BE2C (cell line): ENCODE results near the gene MTG2.
A peak's percentile ranks its signal among the peaks of the same experiment; 100 is the strongest.

Source experiments
- DNase-seq: peaks from one replicate; pipeline ENCODE4 v3.0.0-alpha.2; 2020
- H3K27me3 ChIP-seq: fragments of 250-450 bp; sonication (Bioruptor Pico); 2 replicates; pipeline ENCODE4 v1.5.1; 2020; ENCODE audit warnings: mild to moderate bottlenecking
- H3K36me3 ChIP-seq: fragments of 250-450 bp; sonication (Bioruptor Pico); 2 replicates; pipeline ENCODE4 v1.5.1; 2020; ENCODE audit warnings: mild to moderate bottlenecking
- H3K4me1 ChIP-seq: fragments of 250-450 bp; sonication (Bioruptor Pico); 2 replicates; pipeline ENCODE4 v1.5.1; 2020
- H3K4me3 ChIP-seq: 2 replicates; pipeline ENCODE4 v1.5.1; 2011; ENCODE audit warnings: low read depth, low read length
- H3K9me3 ChIP-seq: fragments of 250-450 bp; sonication (Bioruptor Pico); 2 replicates; pipeline ENCODE4 v1.5.1; 2020
- CTCF ChIP-seq: IDR thresholded peaks from 2 replicates; pipeline ENCODE4 v1.5.1; 2012; ENCODE audit warnings: mild to moderate bottlenecking, low read depth, low read length

Gene MTG2

GRCh38 chr20:62164879-62165761, 17.7 kb upstream of the MTG2 start:
- Histone ChIP-seq H3K4me3 (no peak overlapping the region), H3K4me1 (peaks cover 18% of the 10 kb centered on the region), H3K36me3 (peaks cover 67% of the 10 kb centered on the region), H3K27me3 (no peaks in the 10 kb centered on the region), H3K9me3 (no peaks in the 10 kb centered on the region)
- DNase-seq: no peak
- no peak for TF ChIP-seq CTCF

- Histone ChIP-seq H3K36me3 (peaks cover 67% of the 10 kb centered on the region), H3K4me3 (no peak overlapping the region), H3K27me3 (no peaks in the 10 kb centered on the region), H3K9me3 (no peaks in the 10 kb centered on the region), H3K4me1 (peaks cover 15% of the 10 kb centered on the region)
- peak; percentile 90 for DNase-seq
- no peak for TF ChIP-seq CTCF
These were observed 16.9 kb upstream of the MTG2 start for GRCh38 chr20:62165762-62166399.

- no peak overlapping the region for H3K4me3 ChIP-seq
- peaks cover 9% of the 10 kb centered on the region for H3K4me1 ChIP-seq
- H3K9me3 ChIP-seq: no peaks in the 10 kb centered on the region
- no peak for TF ChIP-seq CTCF
- H3K27me3 ChIP-seq: no peaks in the 10 kb centered on the region
- peaks cover 55% of the 10 kb centered on the region for H3K36me3 ChIP-seq
- no peak for DNase-seq
These were observed 15.4 kb upstream of the MTG2 start for GRCh38 chr20:62167474-62167873.

GRCh38 chr20:62168061-62168460, 14.8 kb upstream of the MTG2 start:
- Histone ChIP-seq H3K27me3 (no peaks in the 10 kb centered on the region), H3K4me1 (peaks cover 9% of the 10 kb centered on the region), H3K4me3 (no peak overlapping the region), H3K36me3 (peaks cover 50% of the 10 kb centered on the region), H3K9me3 (no peaks in the 10 kb centered on the region)
- no peak for TF ChIP-seq CTCF
- no peak for DNase-seq

- Histone ChIP-seq H3K27me3 (no peaks in the 10 kb centered on the region), H3K4me3 (no peak overlapping the region), H3K36me3 (peaks cover 43% of the 10 kb centered on the region), H3K9me3 (no peaks in the 10 kb centered on the region), H3K4me1 (peaks cover 9% of the 10 kb centered on the region)
- TF ChIP-seq CTCF: no peak
- no peak for DNase-seq
These were observed 13.9 kb upstream of the MTG2 start for GRCh38 chr20:62168890-62169435.

- Histone ChIP-seq H3K9me3 (no peaks in the 10 kb centered on the region), H3K4me3 (no peak overlapping the region), H3K27me3 (no peaks in the 10 kb centered on the region), H3K36me3 (peaks cover 37% of the 10 kb centered on the region), H3K4me1 (peaks cover 9% of the 10 kb centered on the region)
- no peak for DNase-seq
- no peak for TF ChIP-seq CTCF
These were observed 12.3 kb upstream of the MTG2 start for GRCh38 chr20:62170536-62170935.
